Caki2 (cell line): ENCODE measurements around the gene F5. TPM values are rescaled to one million over a fixed set of nuclear protein-coding genes. Genes with fewer than 3 reads are reported as not detected.

ENCODE experiments used
- DNase-seq: peaks from one replicate; pipeline ENCODE4 v3.0.0-alpha.2; 2015; ENCODE audit warnings: low read depth
- in situ Hi-C: cut with HindIII; loops from 2 replicates; pipeline ENCODE4 v1.10.0; 2016; ENCODE audit warnings: low sequenced_read_pairs, low pct_unique_long_range_greater_than_20kb, mixed read lengths
- total RNA-seq: library from RNA; depleted of rRNA; stranded (reverse); fragments of >200 nt; shearing (Covaris generic); gene quantifications from 2 replicates; pipeline ENCODE4 v1.2.3, GENCODE V29; 2014; ENCODE audit warnings: low replicate concordance

Gene F5
- total RNA-seq, 1 experiment from 2014 or later: not detected

- DNase-seq: no peak
- in situ Hi-C loops: no loop called here
These were observed 93.0 kb downstream of the F5 start for GRCh38 chr1:169493251-169493650.

DNA sequence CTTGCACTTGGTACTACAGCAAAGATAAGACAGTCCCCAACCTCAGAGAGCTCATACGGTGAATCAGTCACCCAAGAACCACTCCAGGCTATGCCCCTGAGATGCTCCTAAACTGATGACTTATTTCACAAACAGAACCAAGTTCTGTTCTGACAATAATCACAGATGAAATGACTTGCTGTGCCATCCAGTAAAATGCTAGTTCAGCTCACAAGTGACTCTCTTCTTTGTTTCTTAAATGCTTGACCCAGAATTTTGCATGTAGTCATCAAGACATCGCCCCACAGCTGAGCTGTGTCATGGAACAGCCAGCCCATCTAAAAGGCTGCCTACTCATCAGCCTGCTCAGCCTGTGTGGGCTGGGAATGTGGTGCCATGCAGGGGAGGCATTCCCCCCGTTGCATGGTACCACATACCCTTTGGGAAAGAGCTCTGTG lies 94.4 kb downstream of the F5 start:
- in situ Hi-C loops: no loop called here
- no peak for DNase-seq

DNA sequence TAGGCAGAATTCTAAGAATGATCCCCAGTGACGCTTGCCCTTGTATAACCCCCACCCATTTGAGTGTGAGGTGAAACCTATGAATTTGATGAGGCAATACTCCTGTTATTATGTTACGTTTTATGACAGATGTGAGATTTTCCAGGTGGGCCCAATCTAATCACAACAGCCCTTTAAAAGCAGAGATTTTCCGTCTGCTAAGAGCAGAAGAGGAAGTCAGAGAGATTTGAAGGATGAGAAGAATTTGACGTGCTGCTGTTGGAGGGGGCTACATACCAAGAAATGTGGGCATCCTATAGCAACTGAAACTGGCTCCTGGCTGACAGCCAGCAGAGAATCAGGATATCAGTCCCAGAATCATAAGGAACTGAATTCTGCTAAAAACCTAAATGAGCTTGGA lies 98.1 kb downstream of the F5 start:
- no peak for DNase-seq
- in situ Hi-C loops: no loop called here

- in situ Hi-C loops: no loop called here
These were observed 98.7 kb downstream of the F5 start for GRCh38 chr1:169487561-169487960.

GRCh38 chr1:169487133-169487532 lies 99.1 kb downstream of the F5 start:
- DNase-seq: no peak
- in situ Hi-C loops: no loop called here

More at GRCh38 chr1:169487561-169487960, 98.7 kb downstream of the F5 start:
- no peak for DNase-seq

GRCh38 chr1:169486281-169487051 lies 99.8 kb downstream of the F5 start:
- no peak for DNase-seq
- in situ Hi-C loops: no loop called here

- in situ Hi-C loops: no loop called here
- peak; percentile 97 for DNase-seq
These were observed 100.6 kb downstream of the F5 start, which contains the start of gene SLC19A2 for GRCh38 chr1:169485431-169486280. Gene SLC19A2 (minus strand): TSS chr1:169485944. CDS start chr1:169485766, 178 bp downstream.

GRCh38 chr1:169484683-169485430 lies 101.4 kb downstream of the F5 start:
- in situ Hi-C loops: no loop called here
- no peak for DNase-seq

DNA sequence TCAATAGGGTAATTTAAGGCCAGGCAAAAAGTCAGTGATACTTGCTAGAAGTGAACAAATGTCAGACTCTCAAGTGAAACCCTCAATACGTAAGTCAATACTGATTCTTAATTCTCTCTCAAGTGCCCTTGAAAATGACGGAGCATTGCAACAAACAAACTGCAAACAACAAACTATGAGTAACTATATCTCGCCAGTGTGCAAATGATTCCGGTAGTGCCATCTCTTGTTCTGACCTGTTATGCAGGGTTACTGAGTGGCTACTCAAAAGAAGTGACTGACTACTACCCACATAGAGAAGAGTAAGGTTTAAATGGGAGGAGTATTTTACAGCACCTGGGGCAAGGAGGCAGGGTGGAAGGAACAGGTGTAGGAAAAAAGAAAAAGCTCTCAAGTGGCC lies 102.2 kb downstream of the F5 start:
- DNase-seq: no peak
- in situ Hi-C loops: no loop called here

DNA sequence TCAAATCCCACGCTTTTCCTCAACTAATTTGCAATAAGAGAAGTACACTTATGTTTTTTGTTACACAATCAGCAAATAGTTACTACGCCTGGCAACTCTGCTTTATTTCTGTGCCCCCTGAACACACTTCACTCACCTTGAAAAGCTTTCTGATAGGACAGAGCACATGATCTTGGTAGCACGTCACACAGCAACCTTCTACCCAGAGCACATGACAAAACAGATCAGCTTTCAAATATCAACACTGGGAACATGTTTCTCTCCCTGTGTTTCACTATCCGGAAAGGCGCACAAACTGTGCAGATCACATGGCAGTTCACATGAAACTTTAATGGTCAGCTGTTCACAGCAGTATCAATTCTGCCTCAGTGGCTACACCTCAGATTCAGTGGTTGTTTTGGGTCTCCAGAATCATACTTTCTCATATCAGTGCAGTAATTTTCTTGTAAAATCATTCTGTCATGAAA lies 102.7 kb downstream of the F5 start:
- DNase-seq: no peak
- in situ Hi-C loops: no loop called here

GRCh38 chr1:169479363-169480066 lies 106.8 kb downstream of the F5 start:
- no peak for DNase-seq
- in situ Hi-C loops: no loop called here

- in situ Hi-C loops: no loop called here
These were observed 108.1 kb downstream of the F5 start for GRCh38 chr1:169478094-169478672.

GRCh38 chr1:169475806-169476387 lies 110.4 kb downstream of the F5 start:
- no peak for DNase-seq
- in situ Hi-C loops: no loop called here

More at GRCh38 chr1:169478094-169478672, 108.1 kb downstream of the F5 start:
- DNase-seq: no peak

- in situ Hi-C loops: no loop called here
- no peak for DNase-seq
These were observed 111.8 kb downstream of the F5 start for GRCh38 chr1:169474302-169474995.

- no peak for DNase-seq
- in situ Hi-C loops: no loop called here
These were observed 112.9 kb downstream of the F5 start for GRCh38 chr1:169473347-169473746.

- in situ Hi-C loops: no loop called here
- no peak for DNase-seq
These were observed 113.5 kb downstream of the F5 start for GRCh38 chr1:169472738-169473137.

GRCh38 chr1:169468982-169469381 lies 117.3 kb downstream of the F5 start:
- no peak for DNase-seq
- in situ Hi-C loops: no loop called here
